ENCODE results near the gene CPSF7.
A peak's percentile ranks its signal among the peaks of the same experiment; 100 is the strongest.

Gene CPSF7

DNA sequence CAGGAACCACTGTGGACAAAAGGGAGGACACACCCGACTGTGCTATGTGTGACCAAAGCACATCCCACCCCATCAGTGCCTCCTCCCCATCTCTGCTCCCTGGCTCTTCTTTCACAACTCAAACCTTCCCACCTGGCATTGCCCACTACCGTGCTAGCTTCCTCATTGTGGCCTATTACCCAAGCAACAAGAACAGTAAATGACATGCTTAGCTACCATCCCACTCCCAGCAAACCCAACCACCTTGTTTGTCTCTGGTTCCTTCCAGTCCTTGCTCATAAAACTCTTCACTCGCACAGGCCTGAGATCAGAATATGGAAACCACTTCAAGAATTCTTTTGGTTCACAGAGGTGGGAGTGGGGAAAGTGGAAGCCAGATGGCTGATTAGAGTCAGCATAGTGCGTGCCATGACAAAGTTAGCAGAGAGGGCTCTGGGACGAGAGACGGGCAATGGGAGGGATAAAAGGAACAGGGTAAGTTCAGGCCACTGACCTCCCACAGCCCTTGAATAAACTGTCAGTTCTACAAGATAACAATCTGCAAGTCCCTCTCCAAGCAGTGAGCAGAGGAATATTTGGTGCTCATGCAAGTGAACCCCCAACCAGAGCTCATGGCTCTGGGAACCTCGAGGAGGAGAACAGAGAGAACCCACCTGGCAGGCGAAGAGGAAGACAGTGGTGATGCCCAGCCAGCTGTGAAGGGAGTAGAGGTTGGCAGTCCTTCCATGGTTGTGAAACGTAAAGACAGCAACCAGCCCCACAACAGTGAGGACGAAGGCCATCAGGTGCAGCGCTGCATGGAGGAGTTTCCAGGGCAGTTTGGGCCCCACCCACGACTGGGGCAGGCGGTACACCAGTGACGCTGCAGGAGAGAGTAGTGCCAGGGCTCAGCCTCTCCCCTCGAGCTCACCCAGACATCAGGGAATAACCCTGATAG, 76.4 kb downstream of the CPSF7 start:
- Histone ChIP-seq H3K27me3 (ENCODE audit: insufficient read depth, poor library complexity, severe bottlenecking) (no peaks in the 10 kb centered on the region), H3K4me3 (replicated peaks; ENCODE audit: insufficient read depth, low read length) (no peak overlapping the region), H3K27ac (replicated peaks) (peak overlapping the region; percentile 67)
- peak; percentile 73 to 82 for DNase-seq (ENCODE audit: low read depth in 1 of 2, low spot score in 1 of 2)
- TF ChIP-seq POLR2AphosphoS5 (IDR thresholded peaks at IDR 0.05; ENCODE audit: low read depth) (peak; percentile 83), SPI1 (IDR thresholded peaks at IDR 0.05; ENCODE audit: borderline replicate concordance, low read depth) (peak; percentile 26; the same call in 1 of the 2 replicates)
- TF ChIP-seq, protein P1, sequence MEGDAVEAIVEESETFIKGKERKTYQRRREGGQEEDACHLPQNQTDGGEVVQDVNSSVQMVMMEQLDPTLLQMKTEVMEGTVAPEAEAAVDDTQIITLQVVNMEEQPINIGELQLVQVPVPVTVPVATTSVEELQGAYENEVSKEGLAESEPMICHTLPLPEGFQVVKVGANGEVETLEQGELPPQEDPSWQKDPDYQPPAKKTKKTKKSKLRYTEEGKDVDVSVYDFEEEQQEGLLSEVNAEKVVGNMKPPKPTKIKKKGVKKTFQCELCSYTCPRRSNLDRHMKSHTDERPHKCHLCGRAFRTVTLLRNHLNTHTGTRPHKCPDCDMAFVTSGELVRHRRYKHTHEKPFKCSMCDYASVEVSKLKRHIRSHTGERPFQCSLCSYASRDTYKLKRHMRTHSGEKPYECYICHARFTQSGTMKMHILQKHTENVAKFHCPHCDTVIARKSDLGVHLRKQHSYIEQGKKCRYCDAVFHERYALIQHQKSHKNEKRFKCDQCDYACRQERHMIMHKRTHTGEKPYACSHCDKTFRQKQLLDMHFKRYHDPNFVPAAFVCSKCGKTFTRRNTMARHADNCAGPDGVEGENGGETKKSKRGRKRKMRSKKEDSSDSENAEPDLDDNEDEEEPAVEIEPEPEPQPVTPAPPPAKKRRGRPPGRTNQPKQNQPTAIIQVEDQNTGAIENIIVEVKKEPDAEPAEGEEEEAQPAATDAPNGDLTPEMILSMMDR (IDR thresholded peaks at IDR 0.05; ENCODE audit: insufficient read depth, low read length) = no peak
- TF ChIP-seq, protein P2, sequence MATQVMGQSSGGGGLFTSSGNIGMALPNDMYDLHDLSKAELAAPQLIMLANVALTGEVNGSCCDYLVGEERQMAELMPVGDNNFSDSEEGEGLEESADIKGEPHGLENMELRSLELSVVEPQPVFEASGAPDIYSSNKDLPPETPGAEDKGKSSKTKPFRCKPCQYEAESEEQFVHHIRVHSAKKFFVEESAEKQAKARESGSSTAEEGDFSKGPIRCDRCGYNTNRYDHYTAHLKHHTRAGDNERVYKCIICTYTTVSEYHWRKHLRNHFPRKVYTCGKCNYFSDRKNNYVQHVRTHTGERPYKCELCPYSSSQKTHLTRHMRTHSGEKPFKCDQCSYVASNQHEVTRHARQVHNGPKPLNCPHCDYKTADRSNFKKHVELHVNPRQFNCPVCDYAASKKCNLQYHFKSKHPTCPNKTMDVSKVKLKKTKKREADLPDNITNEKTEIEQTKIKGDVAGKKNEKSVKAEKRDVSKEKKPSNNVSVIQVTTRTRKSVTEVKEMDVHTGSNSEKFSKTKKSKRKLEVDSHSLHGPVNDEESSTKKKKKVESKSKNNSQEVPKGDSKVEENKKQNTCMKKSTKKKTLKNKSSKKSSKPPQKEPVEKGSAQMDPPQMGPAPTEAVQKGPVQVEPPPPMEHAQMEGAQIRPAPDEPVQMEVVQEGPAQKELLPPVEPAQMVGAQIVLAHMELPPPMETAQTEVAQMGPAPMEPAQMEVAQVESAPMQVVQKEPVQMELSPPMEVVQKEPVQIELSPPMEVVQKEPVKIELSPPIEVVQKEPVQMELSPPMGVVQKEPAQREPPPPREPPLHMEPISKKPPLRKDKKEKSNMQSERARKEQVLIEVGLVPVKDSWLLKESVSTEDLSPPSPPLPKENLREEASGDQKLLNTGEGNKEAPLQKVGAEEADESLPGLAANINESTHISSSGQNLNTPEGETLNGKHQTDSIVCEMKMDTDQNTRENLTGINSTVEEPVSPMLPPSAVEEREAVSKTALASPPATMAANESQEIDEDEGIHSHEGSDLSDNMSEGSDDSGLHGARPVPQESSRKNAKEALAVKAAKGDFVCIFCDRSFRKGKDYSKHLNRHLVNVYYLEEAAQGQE (IDR thresholded peaks at IDR 0.05; ENCODE audit: insufficient replicate concordance, low read depth) = no peak

Measured in HL-60 (cell line).